Suprapubic skin (tissue), 4 donors: Measurements from ENCODE around the gene NR4A2.

Source experiments
- CTCF ChIP-seq, 2 donors: fragments of 200-600 bp in 1 of 2; fragments of 450-650 bp in 1 of 2; sonication (generic) in 1 of 2; IDR thresholded peaks; one replicate each; pipeline ENCODE4 v1.5.1; 2016 to 2019; ENCODE audit warnings: antibody characterized with exemption in 2 of 2, mild to moderate bottlenecking in 1 of 2, moderate library complexity in 1 of 2
- EP300 ChIP-seq: sonication (generic); formaldehyde crosslinking; IDR thresholded peaks from one replicate; pipeline ENCODE4 v1.6.1; 2017; ENCODE audit warnings: antibody characterized with exemption
- POLR2AphosphoS5 ChIP-seq, 3 donors: sonication (generic); formaldehyde crosslinking; IDR thresholded peaks; one replicate each; pipeline ENCODE4 v1.6.1; 2017; ENCODE audit warnings: antibody characterized with exemption in 3 of 3

GRCh38 chr2:156347431-156347830 is 14.9 kb upstream of the NR4A2 start:
- TF ChIP-seq CTCF (IDR thresholded peaks at IDR 0.05): no peak
- no peak for TF ChIP-seq EP300
- TF ChIP-seq POLR2AphosphoS5 (IDR thresholded peaks at IDR 0.05): no peak
